NCI-H345 treated with DMSO at 0.1 percent for 48 hours (cell line): ENCODE results near the gene TNFRSF8.
"Not testable (repeated sequence)": the region's sequence is repeated elsewhere in the genome, so short reads cannot be mapped to it uniquely, and the experiment has no call there.

Source experiments
- DNase-seq: peaks from one replicate; lab custom pipeline; 2025; ENCODE audit not compliant: unreplicated experiment; lab: John Stamatoyannopoulos, UW

The TNFRSF8 gene

GRCh38 chr1:12063141-12064072 is at the start of gene TNFRSF8:
Gene TNFRSF8 (plus strand): TSS chr1:12063303. CDS start chr1:12063599, 296 bp downstream.
- DNase-seq, result no peak

GRCh38 chr1:12014141-12014991 is 48.7 kb upstream of the TNFRSF8 start:
- no peak for DNase-seq

GRCh38 chr1:12015001-12015491 is 48.1 kb upstream of the TNFRSF8 start:
- DNase-seq, result no peak

DNA sequence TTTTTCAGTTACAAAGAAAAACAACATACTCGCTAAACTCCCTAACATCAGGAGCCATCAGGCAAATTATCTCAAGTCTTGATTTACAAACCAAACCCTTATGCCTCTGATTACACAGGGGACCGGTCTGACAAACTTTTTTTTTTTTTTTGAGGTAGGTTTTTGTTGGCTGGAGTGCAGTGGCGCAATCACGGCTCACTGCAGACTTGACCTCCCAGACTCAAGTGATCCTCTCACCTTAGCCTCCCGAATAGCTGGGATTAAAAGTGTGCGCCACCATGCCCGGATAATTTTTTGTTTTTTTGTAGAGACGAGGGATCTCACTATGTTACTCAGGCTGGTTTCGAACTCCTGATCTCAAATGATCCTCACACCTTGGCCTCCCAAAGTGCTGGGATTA is 47.6 kb upstream of the TNFRSF8 start:
- DNase-seq, result no peak

DNA sequence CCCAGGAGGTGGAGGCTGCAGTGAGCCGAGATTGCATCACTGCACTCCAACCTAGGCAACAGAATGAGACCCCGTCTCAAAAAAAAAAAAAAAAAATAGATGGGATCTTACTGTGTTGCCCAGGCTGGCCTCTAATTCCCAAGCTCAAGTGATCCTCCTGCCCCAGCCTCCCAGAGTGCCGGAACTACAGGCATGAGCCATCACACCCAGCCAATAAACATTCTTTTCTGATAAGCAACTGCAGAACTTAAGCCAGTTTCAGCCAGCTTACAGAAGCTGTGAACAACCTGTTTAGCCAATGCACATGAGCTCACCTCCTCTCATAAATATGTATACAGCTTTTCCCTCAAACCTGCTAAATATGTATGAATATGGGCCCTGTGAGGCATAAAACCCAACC is 46.9 kb upstream of the TNFRSF8 start:
- no peak for DNase-seq

DNA sequence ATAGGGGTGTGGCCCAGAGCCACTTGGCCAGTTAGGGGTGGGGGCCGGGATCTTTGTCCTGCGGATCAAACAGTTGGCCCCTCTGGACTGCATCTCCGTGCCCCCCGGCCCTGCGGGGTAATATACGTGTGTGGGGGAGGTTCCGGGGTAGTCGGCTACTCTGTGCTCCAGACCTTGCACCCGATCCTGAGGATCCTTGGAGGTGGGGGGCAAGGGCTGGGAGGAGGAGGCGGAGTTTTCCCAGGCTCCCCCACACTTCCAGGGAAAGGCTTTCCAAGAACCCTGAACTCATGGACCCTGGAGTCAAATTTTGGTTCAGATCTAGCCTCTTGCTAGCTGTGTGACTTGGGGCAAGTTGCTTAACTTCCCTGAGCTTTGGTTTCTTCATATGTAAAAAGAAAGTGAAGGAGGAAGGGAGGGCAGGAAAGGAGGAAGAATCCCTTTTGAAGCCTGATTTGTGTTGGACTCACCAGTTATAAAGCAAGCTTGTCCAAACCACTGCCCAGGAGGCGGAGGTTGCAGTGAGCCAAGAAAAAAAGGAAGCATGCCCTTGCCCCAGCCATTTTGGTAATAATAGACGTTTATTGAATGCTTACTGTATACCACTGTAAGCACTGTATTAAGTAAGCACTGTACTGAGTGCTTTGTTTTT is 43.1 kb upstream of the TNFRSF8 start:
- no peak for DNase-seq

DNA sequence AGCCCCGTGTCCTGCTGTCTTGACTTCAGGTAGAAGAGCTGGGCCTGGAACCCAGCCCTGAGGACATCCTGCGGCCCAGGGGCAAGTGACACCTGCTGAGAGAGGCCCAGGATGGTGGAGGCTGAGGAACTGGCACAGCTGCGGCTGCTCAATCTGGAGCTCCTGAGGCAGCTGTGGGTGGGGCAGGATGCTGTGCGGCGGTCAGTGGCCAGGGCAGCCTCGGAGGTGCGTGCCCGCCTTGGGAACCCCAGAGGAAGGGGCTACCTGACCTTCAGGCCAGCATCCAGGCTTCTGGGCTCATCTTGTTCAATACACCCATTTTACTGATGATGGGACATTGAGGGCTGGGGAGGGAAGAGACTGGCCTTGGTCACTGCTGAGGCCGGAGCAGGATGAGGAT is 41.5 kb upstream of the TNFRSF8 start:
- no peak for DNase-seq

GRCh38 chr1:12022036-12022435 is 41.1 kb upstream of the TNFRSF8 start:
- no peak for DNase-seq

- no peak for DNase-seq
These were observed 36.5 kb upstream of the TNFRSF8 start for GRCh38 chr1:12026586-12026985.

GRCh38 chr1:12028248-12028647 is 34.9 kb upstream of the TNFRSF8 start:
- DNase-seq, result no peak

DNA sequence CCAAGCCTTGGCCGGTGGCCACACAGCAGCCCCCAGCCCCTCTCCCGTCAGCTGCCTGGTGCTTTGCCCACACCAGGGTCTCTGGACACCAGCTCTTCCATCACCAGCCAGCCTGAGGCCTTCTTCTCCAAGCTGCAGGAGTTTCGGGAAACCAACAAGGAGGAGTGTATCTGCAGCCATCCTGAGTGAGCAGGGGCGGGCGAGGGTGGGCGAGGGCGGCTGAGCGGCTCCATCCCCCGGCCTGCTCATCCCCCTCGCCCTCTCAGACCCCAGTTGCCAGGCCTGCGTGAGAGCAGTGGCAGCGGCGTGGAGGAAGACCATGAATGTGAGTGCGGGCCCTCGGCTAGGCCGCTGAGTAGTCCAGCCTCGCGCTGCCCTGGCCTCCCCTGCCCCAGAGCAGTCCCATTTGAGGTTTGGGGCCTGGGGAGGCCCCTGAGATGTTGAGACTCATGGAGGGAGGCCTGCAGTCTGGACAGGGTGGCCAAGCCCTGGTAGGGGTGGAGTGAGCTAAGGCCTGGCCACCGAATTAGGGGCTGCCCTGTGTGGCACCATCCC is 34.1 kb upstream of the TNFRSF8 start:
- no peak for DNase-seq

GRCh38 chr1:12029720-12030339 is 33.3 kb upstream of the TNFRSF8 start:
- DNase-seq, result no peak

DNA sequence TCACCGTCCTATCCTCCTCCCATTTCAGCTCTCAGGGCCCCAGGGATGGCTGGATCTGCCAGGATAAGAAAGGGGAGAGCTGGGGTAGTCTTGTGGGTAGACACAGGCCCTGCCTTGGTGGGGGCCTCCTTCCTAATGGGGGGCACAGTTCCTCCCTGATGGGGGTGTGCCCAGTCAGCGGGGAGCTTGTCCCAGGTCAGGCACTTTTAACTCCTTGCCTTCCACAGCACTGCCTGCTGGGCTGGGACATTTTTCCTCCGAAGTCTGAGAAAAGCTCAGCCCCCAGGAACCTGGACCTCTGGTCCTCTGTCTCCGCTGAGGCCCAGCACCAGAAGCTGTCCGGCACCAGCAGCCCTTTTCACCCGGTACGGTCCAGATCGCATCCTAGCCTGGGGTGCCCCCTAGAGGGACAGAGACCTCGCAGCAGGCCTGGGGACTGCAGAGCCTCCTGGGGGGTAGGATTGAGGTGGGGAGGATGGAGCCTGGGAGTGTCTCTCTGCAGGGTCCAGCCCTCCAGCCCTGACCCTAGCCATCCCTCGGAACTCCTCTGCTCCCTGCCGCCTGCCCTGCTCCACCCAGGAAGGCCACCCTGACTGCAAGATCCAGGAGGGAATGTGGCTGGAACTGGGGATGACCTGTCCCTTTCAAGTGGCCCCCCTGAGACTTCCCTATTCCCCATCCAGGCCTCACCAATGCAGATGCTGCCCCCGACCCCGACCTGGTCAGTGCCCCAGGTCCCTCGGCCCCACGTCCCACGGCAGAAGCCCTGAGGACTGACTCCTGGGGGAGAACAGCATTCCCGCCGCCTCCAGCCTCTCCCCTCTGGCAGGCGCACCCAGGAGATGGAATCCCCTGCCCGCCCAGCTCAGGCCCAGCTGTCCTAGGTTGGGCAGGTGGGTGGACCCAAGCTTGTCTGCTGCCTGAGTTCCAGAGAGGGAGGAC is 31.8 kb upstream of the TNFRSF8 start:
- no peak for DNase-seq

- no peak for DNase-seq
These were observed 30.9 kb upstream of the TNFRSF8 start for GRCh38 chr1:12032161-12032621.

- not testable (repeated sequence) for DNase-seq
These were observed 29.7 kb upstream of the TNFRSF8 start for GRCh38 chr1:12033441-12033840.

DNA sequence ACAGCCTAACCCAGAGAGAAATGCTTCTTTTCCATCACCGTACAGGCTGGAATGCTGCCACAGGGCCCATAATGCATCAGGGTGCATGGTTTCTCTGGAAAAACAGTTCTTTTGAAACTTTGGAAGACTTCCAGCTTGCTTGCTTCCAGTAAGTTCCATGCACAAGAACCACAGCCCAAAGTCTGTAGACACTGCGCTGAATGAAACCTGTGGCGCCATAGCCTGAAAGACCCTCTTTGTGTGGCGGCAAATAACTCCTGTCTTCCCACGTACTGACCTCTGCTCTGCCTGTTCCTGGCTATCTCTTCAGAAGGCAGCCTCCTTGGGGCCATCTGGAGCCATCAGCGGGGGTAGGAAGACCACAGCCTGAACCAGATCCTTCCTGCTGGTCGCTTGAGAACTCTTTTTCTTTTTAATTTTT is 28.7 kb upstream of the TNFRSF8 start:
- no peak for DNase-seq

GRCh38 chr1:12035312-12035711 is 27.8 kb upstream of the TNFRSF8 start:
- no peak for DNase-seq

- no peak for DNase-seq
These were observed 25.4 kb upstream of the TNFRSF8 start for GRCh38 chr1:12037486-12038355.
